GM19324 (cell line): ENCODE results near the gene FGF8.
"Not testable (repeated sequence)": the region's sequence is repeated elsewhere in the genome, so short reads cannot be mapped to it uniquely, and the experiment has no call there.

Experiments used
- ATAC-seq: cut with Tn5 transposase; IDR thresholded peaks from one replicate; pipeline ENCODE4 v1.9.1; 2021; ENCODE audit warnings: mild to moderate bottlenecking, moderate library complexity; ENCODE audit not compliant: unreplicated experiment, low FRiP score

The FGF8 gene

GRCh38 chr10:101775273-101776160 lies at the start of gene FGF8:
Gene FGF8 (minus strand): TSS chr10:101776114. CDS start chr10:101775900, 214 bp downstream.
- ATAC-seq, result no peak

GRCh38 chr10:101824736-101825135 lies 48.8 kb upstream of the FGF8 start:
- ATAC-seq, result no peak

GRCh38 chr10:101818872-101819633 lies 43.1 kb upstream of the FGF8 start:
- ATAC-seq, result no peak

GRCh38 chr10:101818119-101818871 lies 42.4 kb upstream of the FGF8 start, which contains the start of gene OGA:
Gene OGA (minus strand): TSS chr10:101818444. CDS start chr10:101818022, 422 bp downstream.
- ATAC-seq, result peak; percentile 87

- peak; percentile 5 for ATAC-seq
Observed at GRCh38 chr10:101817337-101818118, 41.6 kb upstream of the FGF8 start.

GRCh38 chr10:101816913-101817336 lies 41.0 kb upstream of the FGF8 start:
- ATAC-seq, result no peak

GRCh38 chr10:101816376-101816775 lies 40.5 kb upstream of the FGF8 start:
- ATAC-seq, result no peak

- no peak for ATAC-seq
Observed at GRCh38 chr10:101814466-101815071, 38.7 kb upstream of the FGF8 start.

GRCh38 chr10:101812606-101813005 lies 36.7 kb upstream of the FGF8 start:
- no peak for ATAC-seq

- ATAC-seq, result no peak
Observed at GRCh38 chr10:101807158-101807557, 31.2 kb upstream of the FGF8 start.

GRCh38 chr10:101803511-101803910 lies 27.6 kb upstream of the FGF8 start:
- ATAC-seq, result no peak

- ATAC-seq, result no peak
Observed at GRCh38 chr10:101797403-101798059, 21.6 kb upstream of the FGF8 start.

GRCh38 chr10:101793526-101793925 lies 17.6 kb upstream of the FGF8 start:
- no peak for ATAC-seq

GRCh38 chr10:101789686-101790085 lies 13.8 kb upstream of the FGF8 start:
- no peak for ATAC-seq

- not testable (repeated sequence) for ATAC-seq
Observed at GRCh38 chr10:101789231-101789630, 13.3 kb upstream of the FGF8 start.

- no peak for ATAC-seq
Observed at GRCh38 chr10:101785801-101786200, 9.9 kb upstream of the FGF8 start.

GRCh38 chr10:101784558-101784957 lies 8.6 kb upstream of the FGF8 start:
- no peak for ATAC-seq

- no peak for ATAC-seq
Observed at GRCh38 chr10:101783736-101784118, 7.8 kb upstream of the FGF8 start.
